K562 (cell line): Measurements from ENCODE around the gene ABCA13.

Experiments used
- PBX2 ChIP-seq, 2 experiments: IDR thresholded peaks in 1 of 2; conservative IDR thresholded peaks in 1 of 2; 2 replicates each; pipeline ENCODE4 v1.6.1; 2016; ENCODE audit warnings: low read depth in 2 of 2, mild to moderate bottlenecking in 1 of 2, missing compliant biosample characterization in 1 of 2, missing genetic modification characterization in 1 of 2, moderate library complexity in 1 of 2
- SIX5 ChIP-seq, 2 experiments: IDR thresholded peaks; 2 replicates each; pipeline ENCODE4 v1.6.1; 2011; ENCODE audit warnings: low read length in 2 of 2, borderline replicate concordance in 1 of 2, low read depth in 1 of 2, mild to moderate bottlenecking in 1 of 2, moderate library complexity in 1 of 2; ENCODE audit not compliant: insufficient read depth in 1 of 2
- ZBTB43 ChIP-seq: sonication (generic); formaldehyde crosslinking; IDR thresholded peaks from 2 replicates; pipeline ENCODE4 v1.8.0; 2023; ENCODE audit warnings: mild to moderate bottlenecking, missing genetic modification reagents

GRCh38 chr7:48438206-48438605, 266.9 kb downstream of the ABCA13 start:
- TF ChIP-seq PBX2 (CRISPR knock-in tag; IDR thresholded peaks at IDR 0.05; ENCODE audit: low read depth): no peak
- TF ChIP-seq PBX2 (tag; conservative IDR thresholded peaks at IDR 0.05; ENCODE audit: low read depth): no peak
- TF ChIP-seq SIX5 (IDR thresholded peaks at IDR 0.05; ENCODE audit: borderline replicate concordance in 1 of 2, insufficient read depth in 1 of 2, low read depth in 1 of 2, low read length in 2 of 2): no peak
- TF ChIP-seq ZBTB43 (CRISPR knock-in tag): no peak
